Activated T-helper 9 cell treated with anti-CD3 and anti-CD28 coated beads, Interleukin-2, amount 50 U/mL, for 16 hours (primary cell): ENCODE results near the gene RBM33.
"Not testable (repeated sequence)": the region's sequence is repeated elsewhere in the genome, so short reads cannot be mapped to it uniquely, and the experiment has no call there.

Experiments
- DNase-seq: peaks from one replicate; pipeline ENCODE4 v3.0.0-alpha.2; 2020; ENCODE audit warnings: low read depth

RBM33 gene

GRCh38 chr7:155665079-155665956 is 20.9 kb downstream of the RBM33 start:
- DNase-seq, result no peak

- no peak for DNase-seq
Measured at GRCh38 chr7:155665957-155666287, 21.5 kb downstream of the RBM33 start.

- no peak for DNase-seq
Measured at GRCh38 chr7:155667241-155667829, 22.9 kb downstream of the RBM33 start.

- no peak for DNase-seq
Measured at GRCh38 chr7:155669717-155670505, 25.4 kb downstream of the RBM33 start.

GRCh38 chr7:155670521-155670920 is 26.1 kb downstream of the RBM33 start:
- no peak for DNase-seq

- DNase-seq, result no peak
Measured at GRCh38 chr7:155674556-155674955, 30.1 kb downstream of the RBM33 start.

- DNase-seq, result no peak
Measured at GRCh38 chr7:155676052-155676451, 31.6 kb downstream of the RBM33 start.

GRCh38 chr7:155677688-155678087 is 33.2 kb downstream of the RBM33 start:
- no peak for DNase-seq

- no peak for DNase-seq
Measured at GRCh38 chr7:155680124-155680523, 35.7 kb downstream of the RBM33 start.

GRCh38 chr7:155680864-155681263 is 36.4 kb downstream of the RBM33 start:
- DNase-seq, result no peak

- no peak for DNase-seq
Measured at GRCh38 chr7:155681663-155682062, 37.2 kb downstream of the RBM33 start.

GRCh38 chr7:155682484-155682883 is 38.0 kb downstream of the RBM33 start:
- no peak for DNase-seq

- no peak for DNase-seq
Measured at GRCh38 chr7:155683098-155683497, 38.6 kb downstream of the RBM33 start.

- DNase-seq, result no peak
Measured at GRCh38 chr7:155683714-155684113, 39.3 kb downstream of the RBM33 start.

GRCh38 chr7:155684543-155684942 is 40.1 kb downstream of the RBM33 start:
- DNase-seq, result no peak

- no peak for DNase-seq
Measured at GRCh38 chr7:155685070-155685790, 40.8 kb downstream of the RBM33 start.

- no peak for DNase-seq
Measured at GRCh38 chr7:155685791-155686160, 41.3 kb downstream of the RBM33 start.

- DNase-seq, result not testable (repeated sequence)
Measured at GRCh38 chr7:155686620-155687324, 42.3 kb downstream of the RBM33 start.

- not testable (repeated sequence) for DNase-seq
Measured at GRCh38 chr7:155688237-155688636, 43.8 kb downstream of the RBM33 start.

GRCh38 chr7:155690655-155691054 is 46.2 kb downstream of the RBM33 start:
- not testable (repeated sequence) for DNase-seq

- no peak for DNase-seq
Measured at GRCh38 chr7:155692317-155692716, 47.9 kb downstream of the RBM33 start.

- DNase-seq, result no peak
Measured at GRCh38 chr7:155693826-155694225, 49.4 kb downstream of the RBM33 start.
